ENCODE results near the gene WWC1.

GRCh38 chr5:168404365-168404764, 112.9 kb downstream of the WWC1 start:
- no peak for TF ChIP-seq YY1 (IDR thresholded peaks at IDR 0.05; ENCODE audit: low read depth, low read length)
- no peak for TF ChIP-seq CHD4 (IDR thresholded peaks at IDR 0.05)
- no peak for TF ChIP-seq CTCF (IDR thresholded peaks at IDR 0.05 in 2 of 3, conservative IDR thresholded peaks at IDR 0.05 in 1 of 3; ENCODE audit: control insufficient read depth in 2 of 3, extremely low read depth in 1 of 3, insufficient read depth in 1 of 3, low read depth in 3 of 3, low read length in 3 of 3)
- no peak for TF ChIP-seq RUNX3 (IDR thresholded peaks at IDR 0.05; ENCODE audit: low read length)
- TF ChIP-seq RCOR1 (conservative IDR thresholded peaks at IDR 0.05; ENCODE audit: low read depth, low read length) = no peak
- no peak for TF ChIP-seq SP1 (IDR thresholded peaks at IDR 0.05; ENCODE audit: low read depth, low read length)
